Thyroid gland (tissue), 4 donors: ENCODE measurements around the gene MRPS14. TPM values are rescaled to one million over a fixed set of nuclear protein-coding genes. Genes with fewer than 3 reads are reported as not detected.
A peak's percentile ranks its signal among the peaks of the same experiment; 100 is the strongest.
"Not testable (repeated sequence)": the region's sequence is repeated elsewhere in the genome, so short reads cannot be mapped to it uniquely, and the experiment has no call there.

Experiments
- DNase-seq, 2 donors: peaks; one replicate each; pipeline ENCODE4 v3.0.0-alpha.2; 2019
- H3K27ac ChIP-seq, 3 donors: fragments of 200-600 bp; sonication (generic); 1 replicate in 2 of 3; 2 replicates in 1 of 3; pipeline ENCODE4 v1.5.1; 2016 to 2019; ENCODE audit warnings: mild to moderate bottlenecking in 1 of 3, moderate library complexity in 1 of 3
- H3K27me3 ChIP-seq: fragments of 200-600 bp; sonication (generic); one replicate; pipeline ENCODE4 v1.5.1; 2019
- H3K36me3 ChIP-seq, 2 donors: fragments of 200-600 bp; sonication (generic); one replicate each; pipeline ENCODE4 v1.5.1; 2016 to 2019
- H3K4me1 ChIP-seq, 2 donors: fragments of 200-600 bp; sonication (generic); one replicate each; pipeline ENCODE4 v1.5.1; 2017 to 2019
- H3K4me3 ChIP-seq, 3 donors: fragments of 200-600 bp; sonication (generic); replicated peaks in 1 of 3; 1 replicate in 2 of 3; 2 replicates in 1 of 3; pipeline ENCODE4 v1.5.1; 2016; ENCODE audit warnings: mild to moderate bottlenecking in 1 of 3
- H3K9me3 ChIP-seq: fragments of 200-600 bp; sonication (generic); one replicate; pipeline ENCODE4 v1.5.1; 2017
- POLR2A ChIP-seq, 2 donors: fragments of 450-650 bp; IDR thresholded peaks; one replicate each; pipeline ENCODE4 v1.6.1; 2017; ENCODE audit warnings: antibody characterized with exemption in 2 of 2, mild to moderate bottlenecking in 2 of 2, moderate library complexity in 1 of 2
- WGBS, 2 donors: methylation state at CpG; one replicate each; pipeline ENCODE4 v1.1.5; 2017; 5-methylcytosine and 5-hydroxymethylcytosine counted together
- intact Hi-C: fragments of 100-400 bp; cut with DNase I; formaldehyde crosslinking; loops from one replicate; pipeline ENCODE4 v1.15.1; 2023
- total RNA-seq, 4 donors: library from RNA; depleted of rRNA; stranded (reverse); fragments of >200 nt; gene quantifications; one replicate each; pipeline ENCODE4 v1.2.3, GENCODE V29; 2016
- TF ChIP-seq, protein P1 (sequence below), 6 experiments: fragments of 200-600 bp in 3 of 6; fragments of 450-650 bp in 3 of 6; sonication (generic) in 3 of 6; IDR thresholded peaks; one replicate each; pipeline ENCODE4 v1.5.1; 2016 to 2019; ENCODE audit warnings: antibody characterized with exemption in 6 of 6, mild to moderate bottlenecking in 2 of 6, inconsistent platforms in 1 of 6, moderate library complexity in 1 of 6

MRPS14 gene
- total RNA-seq, 4 donors from 2014 or later: 30.6 to 43.8 (median 38.4) TPM

DNA sequence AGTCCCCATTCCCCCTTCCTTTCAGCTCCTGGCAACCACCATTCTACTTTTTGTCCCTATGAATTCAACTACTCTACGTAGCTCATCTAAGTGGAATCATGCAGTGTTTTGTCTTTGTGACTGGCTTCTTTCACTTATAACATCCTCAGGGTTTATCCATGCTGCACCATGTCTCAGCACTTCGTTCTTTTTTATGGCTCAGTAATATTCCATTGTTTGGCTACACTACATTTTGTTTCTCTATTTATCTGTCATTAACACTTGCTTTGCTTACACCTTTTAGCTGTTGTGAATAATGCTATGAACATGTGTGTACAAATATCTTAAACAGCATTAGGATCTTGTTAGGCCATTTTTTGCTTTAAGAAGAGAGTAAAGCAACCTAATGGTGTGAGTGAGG is 1.5 kb upstream of the MRPS14 start:
- TF ChIP-seq, protein P1, sequence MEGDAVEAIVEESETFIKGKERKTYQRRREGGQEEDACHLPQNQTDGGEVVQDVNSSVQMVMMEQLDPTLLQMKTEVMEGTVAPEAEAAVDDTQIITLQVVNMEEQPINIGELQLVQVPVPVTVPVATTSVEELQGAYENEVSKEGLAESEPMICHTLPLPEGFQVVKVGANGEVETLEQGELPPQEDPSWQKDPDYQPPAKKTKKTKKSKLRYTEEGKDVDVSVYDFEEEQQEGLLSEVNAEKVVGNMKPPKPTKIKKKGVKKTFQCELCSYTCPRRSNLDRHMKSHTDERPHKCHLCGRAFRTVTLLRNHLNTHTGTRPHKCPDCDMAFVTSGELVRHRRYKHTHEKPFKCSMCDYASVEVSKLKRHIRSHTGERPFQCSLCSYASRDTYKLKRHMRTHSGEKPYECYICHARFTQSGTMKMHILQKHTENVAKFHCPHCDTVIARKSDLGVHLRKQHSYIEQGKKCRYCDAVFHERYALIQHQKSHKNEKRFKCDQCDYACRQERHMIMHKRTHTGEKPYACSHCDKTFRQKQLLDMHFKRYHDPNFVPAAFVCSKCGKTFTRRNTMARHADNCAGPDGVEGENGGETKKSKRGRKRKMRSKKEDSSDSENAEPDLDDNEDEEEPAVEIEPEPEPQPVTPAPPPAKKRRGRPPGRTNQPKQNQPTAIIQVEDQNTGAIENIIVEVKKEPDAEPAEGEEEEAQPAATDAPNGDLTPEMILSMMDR (IDR thresholded peaks at IDR 0.05): no peak
- TF ChIP-seq POLR2A (IDR thresholded peaks at IDR 0.05): no peak
- H3K4me3 ChIP-seq: no peak overlapping the region
- H3K27ac ChIP-seq: no peak overlapping the region
- no peaks in the 10 kb centered on the region for H3K27me3 ChIP-seq
- peaks cover 4 to 5% of the 10 kb centered on the region in 2 donors for H3K4me1 ChIP-seq
- no peaks in the 10 kb centered on the region for H3K9me3 ChIP-seq
- intact Hi-C loops: no loop called here
- 93% methylated on average over 2 of the region's 2 CpGs for WGBS, 2 donors
- DNase-seq: no peak
- H3K36me3 ChIP-seq: no peaks in the 10 kb centered on the region

DNA sequence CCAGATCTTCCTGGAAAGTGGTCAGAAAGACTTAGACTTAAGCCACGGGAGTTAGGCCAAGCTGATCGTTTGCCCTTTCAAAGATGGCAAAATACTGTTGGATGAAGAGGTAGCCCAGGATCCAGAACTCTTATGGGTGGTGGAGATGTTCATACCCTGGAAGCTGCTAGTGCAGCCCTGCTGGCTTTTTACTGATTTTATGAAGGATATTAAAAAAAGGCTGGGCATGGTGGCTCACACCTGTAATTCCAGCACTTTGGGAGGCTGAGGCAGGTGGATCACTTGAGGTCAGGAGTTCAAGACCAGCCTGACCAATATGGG is 657 bp upstream of the MRPS14 start:
- H3K9me3 ChIP-seq, H3K4me1 ChIP-seq, H3K36me3 ChIP-seq, H3K27me3 ChIP-seq, intact Hi-C loops, DNase-seq: not testable (repeated sequence)
- H3K4me3 ChIP-seq: peak overlapping the region in 2 of 3 donors; percentile 60 to 64
- 98 to 100% methylated on average over 2 of the region's 2 CpGs for WGBS, 2 donors
- H3K27ac ChIP-seq: peak overlapping the region; percentile 1 to 74 (median 71)

DNA sequence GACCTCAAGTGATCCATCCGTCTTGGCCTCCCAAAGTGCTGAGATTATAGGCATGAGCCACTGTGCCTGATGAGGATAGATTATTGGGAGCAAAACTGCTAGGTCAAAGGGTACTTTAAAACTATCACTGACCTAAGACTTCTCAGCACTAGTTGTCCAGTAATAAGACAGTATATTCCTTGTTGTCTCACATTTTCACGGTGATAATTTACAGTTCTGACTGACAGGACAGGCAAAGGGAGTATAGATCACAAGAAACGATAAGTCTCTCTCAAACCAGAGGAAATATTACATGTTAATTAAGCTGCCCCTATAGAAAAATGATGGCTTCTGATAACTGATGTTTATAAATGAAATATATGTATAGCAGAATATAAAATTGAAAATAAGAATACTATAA is 3.7 kb downstream of the MRPS14 start:
- H3K36me3 ChIP-seq: peaks cover 25% of the 10 kb centered on the region in 2 donors
- H3K9me3 ChIP-seq: no peaks in the 10 kb centered on the region
- no peak for TF ChIP-seq POLR2A (IDR thresholded peaks at IDR 0.05)
- TF ChIP-seq, protein P1 (IDR thresholded peaks at IDR 0.05): no peak
- no peak overlapping the region for H3K27ac ChIP-seq
- H3K4me3 ChIP-seq: no peak overlapping the region
- DNase-seq: no peak
- intact Hi-C loops: no loop called here
- WGBS, 2 donors: 93 to 95% methylated on average over 3 of the region's 3 CpGs
- H3K27me3 ChIP-seq: no peaks in the 10 kb centered on the region
- peaks cover 4 to 5% of the 10 kb centered on the region in 2 donors for H3K4me1 ChIP-seq

DNA sequence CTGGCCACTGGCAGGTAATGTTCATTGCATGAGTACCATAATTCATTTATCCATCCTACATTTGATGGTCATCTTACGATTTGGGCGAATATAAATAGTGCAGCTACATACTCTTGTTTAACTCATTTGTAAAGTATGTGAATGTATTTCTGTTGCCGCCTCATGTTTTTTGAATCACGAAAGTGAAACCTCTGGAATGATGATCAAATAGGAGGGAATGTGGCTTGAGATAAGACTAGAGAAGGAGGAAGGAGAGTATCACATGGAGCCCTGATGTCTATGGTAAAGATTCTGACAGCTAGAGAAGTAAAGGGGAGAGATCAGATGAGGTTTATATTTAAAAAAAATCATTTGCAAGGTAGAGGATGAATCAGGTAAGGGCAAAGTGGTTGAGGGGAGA is 8.0 kb downstream of the MRPS14 start:
- intact Hi-C loops: no loop called here
- no peaks in the 10 kb centered on the region for H3K4me1 ChIP-seq
- no peak overlapping the region for H3K4me3 ChIP-seq
- no peak overlapping the region for H3K27ac ChIP-seq
- no peaks in the 10 kb centered on the region for H3K9me3 ChIP-seq
- DNase-seq: no peak
- H3K27me3 ChIP-seq: no peaks in the 10 kb centered on the region
- WGBS, 2 donors: 98 to 99% methylated on average over 4 of the region's 4 CpGs
- TF ChIP-seq, protein P1 (IDR thresholded peaks at IDR 0.05): no peak
- no peak for TF ChIP-seq POLR2A (IDR thresholded peaks at IDR 0.05)
- H3K36me3 ChIP-seq: peaks cover 52 to 54% of the 10 kb centered on the region in 2 donors

DNA sequence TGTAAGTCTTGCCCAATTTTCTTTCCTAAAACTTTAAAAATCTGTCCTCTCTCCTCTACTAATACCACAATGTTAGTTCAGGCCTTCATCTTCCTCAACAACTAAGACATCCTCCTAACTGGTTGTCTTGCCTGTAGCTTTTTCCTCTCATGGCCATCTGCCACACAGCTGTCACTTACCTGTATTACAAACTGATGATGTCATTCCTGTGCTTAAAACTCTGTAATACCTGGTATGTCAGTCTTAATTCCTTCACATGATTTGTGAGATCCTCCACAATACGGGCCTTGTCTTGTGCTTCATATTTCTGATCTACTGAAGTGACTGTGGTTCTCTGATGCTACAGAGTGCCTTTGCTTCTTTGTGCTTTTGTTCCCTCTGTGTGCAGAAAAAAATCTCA is 9.8 kb downstream of the MRPS14 start:
- Histone ChIP-seq H3K9me3 (no peaks in the 10 kb centered on the region), H3K4me3 (no peak overlapping the region), H3K4me1 (no peaks in the 10 kb centered on the region), H3K27me3 (no peaks in the 10 kb centered on the region), H3K36me3 (peaks cover 64 to 65% of the 10 kb centered on the region in 2 donors), H3K27ac (no peak overlapping the region)
- DNase-seq: no peak
- intact Hi-C loops: no loop called here
- TF ChIP-seq, protein P1 (IDR thresholded peaks at IDR 0.05): no peak
- no peak for TF ChIP-seq POLR2A (IDR thresholded peaks at IDR 0.05)
- 95 to 96% methylated on average over 1 of the region's 1 CpG for WGBS, 2 donors

DNA sequence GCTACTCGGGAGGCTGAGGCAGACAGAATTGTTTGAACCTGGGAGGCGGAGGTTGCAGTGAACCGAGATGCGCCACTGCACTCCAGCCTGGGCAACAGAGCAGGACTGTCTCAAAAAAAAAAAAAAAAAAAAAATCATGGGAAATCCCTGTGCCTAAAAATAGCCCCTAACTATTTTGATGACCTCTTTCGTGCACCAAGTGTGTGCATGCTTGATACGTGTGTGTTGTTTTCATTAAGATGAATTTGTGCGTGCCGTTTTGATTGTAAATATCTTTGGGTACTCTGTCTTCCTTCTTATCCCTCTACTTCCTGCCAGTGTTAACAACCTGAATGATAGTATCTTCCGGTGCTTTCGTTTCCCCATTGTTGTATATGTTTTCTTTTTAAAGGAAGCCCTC is 13.7 kb downstream of the MRPS14 start:
- H3K36me3 ChIP-seq: peaks cover 39 to 45% of the 10 kb centered on the region in 2 donors
- H3K4me1 ChIP-seq: no peaks in the 10 kb centered on the region

More for the DNA sequence above, 13.7 kb downstream of the MRPS14 start:
- intact Hi-C loops: no loop called here
- no peaks in the 10 kb centered on the region for H3K27me3 ChIP-seq
- no peak overlapping the region for H3K4me3 ChIP-seq
- no peaks in the 10 kb centered on the region for H3K9me3 ChIP-seq
- DNase-seq: no peak
- no peak overlapping the region for H3K27ac ChIP-seq
- TF ChIP-seq POLR2A (IDR thresholded peaks at IDR 0.05): no peak
- TF ChIP-seq, protein P1 (IDR thresholded peaks at IDR 0.05): no peak
- WGBS, 2 donors: 84 to 88% methylated on average over 10 of the region's 10 CpGs
